GM10266 (cell line): ENCODE measurements around the gene CLCA4.

ENCODE experiments used
- DNase-seq: peaks from one replicate; pipeline ENCODE4 v3.0.0; 2012; ENCODE audit errors: extremely low spot score
- TF ChIP-seq, protein P1 (sequence below): IDR thresholded peaks from 2 replicates; pipeline ENCODE4 v1.5.1; 2012; ENCODE audit warnings: mild to moderate bottlenecking, low read depth; ENCODE audit not compliant: control insufficient read depth, insufficient read depth; ENCODE audit errors: missing control alignments

CLCA4 gene

DNA sequence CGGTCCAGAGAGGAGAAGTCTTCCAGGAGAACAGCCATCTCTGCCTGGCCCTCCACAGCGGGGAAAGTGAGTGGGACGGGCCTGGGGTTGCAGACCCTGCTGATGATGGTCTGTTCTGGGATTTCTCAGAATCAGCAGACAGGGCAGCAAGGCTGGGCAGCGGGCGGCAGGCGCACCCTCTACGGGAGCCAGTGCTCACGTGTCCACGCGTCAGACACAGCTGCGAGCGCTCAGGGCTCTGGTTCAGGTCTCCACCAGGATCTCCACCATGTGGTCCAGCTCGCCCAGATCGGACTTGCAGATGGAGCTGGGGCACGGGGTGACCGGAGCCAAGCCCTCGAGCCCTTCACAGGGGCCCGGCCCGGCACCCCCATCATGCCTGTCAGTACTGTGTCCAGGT lies 5.5 kb downstream of the CLCA4 start:
- no peak for DNase-seq
- TF ChIP-seq, protein P1, sequence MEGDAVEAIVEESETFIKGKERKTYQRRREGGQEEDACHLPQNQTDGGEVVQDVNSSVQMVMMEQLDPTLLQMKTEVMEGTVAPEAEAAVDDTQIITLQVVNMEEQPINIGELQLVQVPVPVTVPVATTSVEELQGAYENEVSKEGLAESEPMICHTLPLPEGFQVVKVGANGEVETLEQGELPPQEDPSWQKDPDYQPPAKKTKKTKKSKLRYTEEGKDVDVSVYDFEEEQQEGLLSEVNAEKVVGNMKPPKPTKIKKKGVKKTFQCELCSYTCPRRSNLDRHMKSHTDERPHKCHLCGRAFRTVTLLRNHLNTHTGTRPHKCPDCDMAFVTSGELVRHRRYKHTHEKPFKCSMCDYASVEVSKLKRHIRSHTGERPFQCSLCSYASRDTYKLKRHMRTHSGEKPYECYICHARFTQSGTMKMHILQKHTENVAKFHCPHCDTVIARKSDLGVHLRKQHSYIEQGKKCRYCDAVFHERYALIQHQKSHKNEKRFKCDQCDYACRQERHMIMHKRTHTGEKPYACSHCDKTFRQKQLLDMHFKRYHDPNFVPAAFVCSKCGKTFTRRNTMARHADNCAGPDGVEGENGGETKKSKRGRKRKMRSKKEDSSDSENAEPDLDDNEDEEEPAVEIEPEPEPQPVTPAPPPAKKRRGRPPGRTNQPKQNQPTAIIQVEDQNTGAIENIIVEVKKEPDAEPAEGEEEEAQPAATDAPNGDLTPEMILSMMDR: no peak

DNA sequence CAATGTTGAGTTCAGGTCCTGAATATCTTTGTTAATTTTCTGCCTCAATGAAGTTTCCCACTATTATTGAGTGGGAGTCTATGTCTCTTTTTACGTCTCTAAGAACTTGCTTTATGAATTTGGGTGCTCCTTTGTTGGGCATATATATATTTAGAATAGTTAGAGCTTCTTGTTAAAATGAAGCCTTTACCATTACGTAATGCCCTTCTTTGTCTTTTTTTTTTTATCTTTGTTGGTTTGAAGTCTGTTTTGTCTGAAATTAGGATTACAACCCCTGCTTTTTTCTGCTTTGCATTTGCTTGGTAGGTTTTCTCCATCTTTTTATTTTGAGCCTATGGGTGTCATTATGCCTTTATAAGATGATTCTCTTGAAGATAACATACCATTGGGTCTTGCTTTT lies 10.9 kb downstream of the CLCA4 start:
- no peak for DNase-seq
- TF ChIP-seq, protein P1: no peak

DNA sequence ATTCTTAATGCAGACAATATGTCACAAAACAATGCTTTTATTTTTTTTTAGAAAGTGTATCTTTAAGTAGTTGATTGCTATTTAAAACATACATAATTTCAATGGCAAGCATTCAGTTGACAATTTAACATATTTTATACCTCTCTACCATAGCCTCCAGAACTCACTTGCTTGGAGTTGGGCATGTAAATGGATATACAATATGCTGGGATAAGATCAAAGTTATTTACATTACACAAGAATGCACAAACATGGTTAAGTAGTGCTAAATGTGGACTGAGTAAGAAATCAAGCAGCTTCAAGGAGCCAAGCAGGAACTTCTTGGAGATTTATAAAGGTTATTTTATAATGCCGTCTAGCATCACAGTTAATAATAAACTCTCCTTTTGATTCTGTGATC lies 17.0 kb downstream of the CLCA4 start:
- no peak for DNase-seq
- TF ChIP-seq, protein P1: no peak

DNA sequence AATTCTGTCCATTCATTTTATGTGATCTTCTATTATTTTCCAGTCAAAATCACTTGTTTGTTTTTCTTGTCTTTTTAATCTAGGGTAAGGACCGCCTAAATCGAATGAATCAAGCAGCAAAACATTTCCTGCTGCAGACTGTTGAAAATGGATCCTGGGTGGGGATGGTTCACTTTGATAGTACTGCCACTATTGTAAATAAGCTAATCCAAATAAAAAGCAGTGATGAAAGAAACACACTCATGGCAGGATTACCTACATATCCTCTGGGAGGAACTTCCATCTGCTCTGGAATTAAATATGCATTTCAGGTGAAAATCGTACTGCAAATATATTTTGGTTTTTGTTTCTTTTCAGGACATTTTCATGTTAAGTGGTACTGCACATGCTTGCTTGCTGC lies 20.5 kb downstream of the CLCA4 start:
- TF ChIP-seq, protein P1: no peak
- DNase-seq: no peak

DNA sequence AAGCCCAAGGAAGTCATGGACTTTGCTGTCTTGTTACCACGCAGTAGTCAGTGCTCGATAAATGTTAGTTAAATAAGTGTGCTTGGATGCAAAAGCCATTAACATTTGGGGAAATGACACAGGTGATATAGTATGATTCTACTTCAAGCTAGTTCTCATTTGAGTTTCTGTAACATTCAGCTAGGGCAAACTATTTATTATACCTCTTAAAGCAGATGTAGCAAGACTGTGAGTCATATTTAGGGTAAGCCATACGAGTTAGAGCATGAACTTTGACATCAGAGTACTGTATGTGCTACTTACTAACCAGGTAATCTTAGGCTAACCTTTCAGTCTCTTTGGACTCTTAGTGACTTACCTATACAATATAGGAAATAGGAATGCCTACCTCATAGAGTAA lies 21.0 kb downstream of the CLCA4 start:
- TF ChIP-seq, protein P1: no peak
- no peak for DNase-seq

DNA sequence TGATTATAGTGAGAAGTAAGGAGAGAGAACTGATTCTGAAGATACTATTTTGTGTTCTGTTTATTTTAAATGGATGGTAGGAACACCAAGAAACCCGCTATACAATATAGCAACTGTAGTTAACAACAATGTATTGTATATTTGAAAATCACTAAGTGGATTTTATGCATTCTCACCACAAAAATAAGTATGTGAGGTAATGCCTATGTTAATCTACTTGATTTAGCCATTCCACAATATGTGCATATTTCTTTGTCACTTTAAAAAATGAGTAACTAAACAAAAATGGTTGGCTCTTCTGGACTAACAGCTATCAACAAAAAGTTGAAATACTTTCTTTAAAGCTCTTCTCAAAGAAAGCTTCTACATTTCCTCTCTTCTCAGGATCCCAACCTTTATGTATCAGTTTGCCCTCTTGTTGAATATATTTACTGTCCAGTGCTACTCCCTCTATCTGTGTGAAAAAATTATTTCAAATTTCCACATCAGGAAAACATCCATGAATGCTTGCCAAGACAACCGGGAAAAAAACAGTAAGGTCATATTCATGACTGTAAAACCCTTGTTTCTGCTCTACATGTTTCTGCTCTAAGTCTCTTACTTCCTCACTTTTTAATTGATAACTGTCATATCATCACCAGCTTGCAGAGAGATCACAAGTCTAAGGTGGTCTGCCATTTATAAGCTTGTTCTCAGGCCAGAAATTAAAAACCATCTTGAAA lies 27.0 kb downstream of the CLCA4 start:
- no peak for DNase-seq
- TF ChIP-seq, protein P1: no peak

DNA sequence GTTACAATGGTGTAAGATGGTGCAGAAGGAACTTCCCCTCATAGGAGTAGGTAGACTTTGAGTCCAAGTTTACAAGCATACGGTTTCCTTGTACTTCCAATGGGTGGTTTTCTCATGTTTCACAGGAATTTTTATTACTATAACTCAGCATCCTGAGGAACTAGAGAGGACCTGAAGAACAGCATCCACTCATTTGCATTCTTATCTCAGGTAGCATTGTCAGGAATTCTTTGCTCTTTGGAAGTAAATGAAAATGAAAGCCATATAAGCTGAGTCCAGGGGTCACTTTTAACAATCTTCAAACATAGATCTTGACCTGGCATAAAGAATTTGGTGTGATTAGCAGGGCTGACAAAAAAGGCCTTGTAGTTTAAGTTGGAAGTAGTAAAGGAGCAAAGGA lies 34.4 kb downstream of the CLCA4 start:
- DNase-seq: no peak
- TF ChIP-seq, protein P1: no peak
